ENCODE data around the gene PAPSS2. TPM values are rescaled to one million over a fixed set of nuclear protein-coding genes. Genes with fewer than 3 reads are reported as not detected.
"Not testable (repeated sequence)": the region's sequence is repeated elsewhere in the genome, so short reads cannot be mapped to it uniquely, and the experiment has no call there.

PAPSS2 gene
- total and polyA plus RNA-seq, 2 experiments from 2014 or later: 13.2 to 19.6 TPM

DNA sequence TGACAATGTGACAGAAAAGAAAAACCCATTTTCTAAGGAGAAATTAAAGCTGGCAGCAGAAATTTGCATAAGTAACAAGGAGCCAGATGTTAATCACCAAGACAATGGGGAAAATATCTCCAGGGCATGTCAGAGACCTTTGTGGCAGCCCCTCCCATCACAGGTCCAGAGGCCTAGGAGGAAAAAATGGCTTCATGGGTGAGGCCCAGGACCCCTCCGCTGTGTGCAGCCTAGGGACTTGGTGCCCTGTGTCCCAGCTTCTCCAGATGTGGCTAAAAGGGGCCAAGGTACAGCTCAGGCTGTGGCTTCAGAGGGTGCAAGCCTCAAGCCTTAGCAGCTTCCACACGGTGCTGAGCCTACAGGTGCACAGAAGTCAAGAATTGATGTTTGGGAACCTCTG lies 48.3 kb upstream of the PAPSS2 start:
- not testable (repeated sequence) for H3K4me2 ChIP-seq; H3K79me2 ChIP-seq (replicated peaks; ENCODE audit: insufficient read depth); DNase-seq (ENCODE audit: low spot score); H3K27me3 ChIP-seq (ENCODE audit: insufficient read depth); H3K4me3 Mint-ChIP-seq; H3K27ac ChIP-seq (ENCODE audit: low read depth); ATAC-seq; H3K27ac Mint-ChIP-seq; H2AFZ ChIP-seq; H3K4me3 ChIP-seq; H4K20me1 ChIP-seq (replicated peaks; ENCODE audit: insufficient read depth); H3F3A ChIP-seq (replicated peaks; ENCODE audit: low read depth)
- Mint-ChIP-seq H3K4me1 (peaks cover 22% of the 10 kb centered on the region), H3K27me3 (ENCODE audit: insufficient read depth, low read depth, poor library complexity) (peaks cover 10% of the 10 kb centered on the region), H3K36me3 (ENCODE audit: low read depth) (peaks cover 28% of the 10 kb centered on the region), H3K9me3 (peaks cover 31% of the 10 kb centered on the region)
- Histone ChIP-seq H3K9me2 (ENCODE audit: insufficient read depth) (peaks cover 24% of the 10 kb centered on the region), H3K36me3 (ENCODE audit: insufficient read depth) (peaks cover 17% of the 10 kb centered on the region; the same call in 1 of the 2 replicates), H3K4me1 (ENCODE audit: insufficient read depth) (peaks cover 25% of the 10 kb centered on the region)

GRCh38 chr10:87612115-87612514 lies 47.6 kb upstream of the PAPSS2 start:
- Histone ChIP-seq H4K20me1 (replicated peaks; ENCODE audit: insufficient read depth) (no peaks in the 10 kb centered on the region), H3K4me2 (no peak overlapping the region), H3K27me3 (ENCODE audit: insufficient read depth) (no peaks in the 10 kb centered on the region), H3K4me1 (ENCODE audit: insufficient read depth) (peaks cover 25% of the 10 kb centered on the region), H2AFZ (no peak overlapping the region), H3F3A (replicated peaks; ENCODE audit: low read depth) (no peaks in the 10 kb centered on the region; the same call in 1 of the 2 replicates), H3K9me2 (ENCODE audit: insufficient read depth) (peaks cover 23% of the 10 kb centered on the region), H3K27ac (ENCODE audit: low read depth) (no peak overlapping the region), H3K36me3 (ENCODE audit: insufficient read depth) (peaks cover 17% of the 10 kb centered on the region; the same call in 1 of the 2 replicates), H3K4me3 (no peak overlapping the region), H3K79me2 (replicated peaks; ENCODE audit: insufficient read depth) (no peaks in the 10 kb centered on the region)
- Mint-ChIP-seq H3K36me3 (ENCODE audit: low read depth) (peaks cover 28% of the 10 kb centered on the region), H3K27ac (no peak overlapping the region), H3K27me3 (ENCODE audit: insufficient read depth, low read depth, poor library complexity) (peaks cover 9% of the 10 kb centered on the region), H3K4me1 (peaks cover 21% of the 10 kb centered on the region), H3K4me3 (no peak overlapping the region), H3K9me3 (peaks cover 31% of the 10 kb centered on the region)
- ATAC-seq: no peak
- TF ChIP-seq, protein P1, sequence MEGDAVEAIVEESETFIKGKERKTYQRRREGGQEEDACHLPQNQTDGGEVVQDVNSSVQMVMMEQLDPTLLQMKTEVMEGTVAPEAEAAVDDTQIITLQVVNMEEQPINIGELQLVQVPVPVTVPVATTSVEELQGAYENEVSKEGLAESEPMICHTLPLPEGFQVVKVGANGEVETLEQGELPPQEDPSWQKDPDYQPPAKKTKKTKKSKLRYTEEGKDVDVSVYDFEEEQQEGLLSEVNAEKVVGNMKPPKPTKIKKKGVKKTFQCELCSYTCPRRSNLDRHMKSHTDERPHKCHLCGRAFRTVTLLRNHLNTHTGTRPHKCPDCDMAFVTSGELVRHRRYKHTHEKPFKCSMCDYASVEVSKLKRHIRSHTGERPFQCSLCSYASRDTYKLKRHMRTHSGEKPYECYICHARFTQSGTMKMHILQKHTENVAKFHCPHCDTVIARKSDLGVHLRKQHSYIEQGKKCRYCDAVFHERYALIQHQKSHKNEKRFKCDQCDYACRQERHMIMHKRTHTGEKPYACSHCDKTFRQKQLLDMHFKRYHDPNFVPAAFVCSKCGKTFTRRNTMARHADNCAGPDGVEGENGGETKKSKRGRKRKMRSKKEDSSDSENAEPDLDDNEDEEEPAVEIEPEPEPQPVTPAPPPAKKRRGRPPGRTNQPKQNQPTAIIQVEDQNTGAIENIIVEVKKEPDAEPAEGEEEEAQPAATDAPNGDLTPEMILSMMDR (conservative IDR thresholded peaks at IDR 0.05; ENCODE audit: low read depth in 2 of 2): no peak
- TF ChIP-seq REST (IDR thresholded peaks at IDR 0.05; ENCODE audit: unreplicated experiment): no peak
- no peak for DNase-seq (ENCODE audit: low spot score)

GRCh38 chr10:87613751-87614150 lies 45.9 kb upstream of the PAPSS2 start:
- Histone ChIP-seq H3K27ac (ENCODE audit: low read depth) (no peak overlapping the region), H3K79me2 (replicated peaks; ENCODE audit: insufficient read depth) (no peaks in the 10 kb centered on the region), H3K4me3 (no peak overlapping the region), H2AFZ (no peak overlapping the region), H3F3A (replicated peaks; ENCODE audit: low read depth) (no peaks in the 10 kb centered on the region; the same call in 1 of the 2 replicates), H3K27me3 (ENCODE audit: insufficient read depth) (no peaks in the 10 kb centered on the region), H4K20me1 (replicated peaks; ENCODE audit: insufficient read depth) (no peaks in the 10 kb centered on the region), H3K36me3 (ENCODE audit: insufficient read depth) (peaks cover 17% of the 10 kb centered on the region; the same call in 1 of the 2 replicates), H3K4me1 (ENCODE audit: insufficient read depth) (peaks cover 11% of the 10 kb centered on the region), H3K4me2 (no peak overlapping the region), H3K9me2 (ENCODE audit: insufficient read depth) (peaks cover 20% of the 10 kb centered on the region; the same call in 1 of the 2 replicates)
- Mint-ChIP-seq H3K4me3 (no peak overlapping the region), H3K4me1 (peaks cover 9% of the 10 kb centered on the region), H3K9me3 (peaks cover 31% of the 10 kb centered on the region), H3K27me3 (ENCODE audit: insufficient read depth, low read depth, poor library complexity) (peaks cover 9% of the 10 kb centered on the region), H3K36me3 (ENCODE audit: low read depth) (peaks cover 24% of the 10 kb centered on the region), H3K27ac (no peak overlapping the region)
- DNase-seq (ENCODE audit: low spot score): no peak
- ATAC-seq: no peak
- TF ChIP-seq, protein P2, sequence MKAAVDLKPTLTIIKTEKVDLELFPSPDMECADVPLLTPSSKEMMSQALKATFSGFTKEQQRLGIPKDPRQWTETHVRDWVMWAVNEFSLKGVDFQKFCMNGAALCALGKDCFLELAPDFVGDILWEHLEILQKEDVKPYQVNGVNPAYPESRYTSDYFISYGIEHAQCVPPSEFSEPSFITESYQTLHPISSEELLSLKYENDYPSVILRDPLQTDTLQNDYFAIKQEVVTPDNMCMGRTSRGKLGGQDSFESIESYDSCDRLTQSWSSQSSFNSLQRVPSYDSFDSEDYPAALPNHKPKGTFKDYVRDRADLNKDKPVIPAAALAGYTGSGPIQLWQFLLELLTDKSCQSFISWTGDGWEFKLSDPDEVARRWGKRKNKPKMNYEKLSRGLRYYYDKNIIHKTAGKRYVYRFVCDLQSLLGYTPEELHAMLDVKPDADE (IDR thresholded peaks at IDR 0.05): no peak
- TF ChIP-seq EZH2 (IDR thresholded peaks at IDR 0.05; ENCODE audit: low read depth, unreplicated experiment): no peak
- no peak for TF ChIP-seq NANOG (IDR thresholded peaks at IDR 0.05; ENCODE audit: borderline replicate concordance)
- TF ChIP-seq REST (IDR thresholded peaks at IDR 0.05; ENCODE audit: unreplicated experiment): no peak
- TF ChIP-seq EZH2phosphoT487 (IDR thresholded peaks at IDR 0.05; ENCODE audit: unreplicated experiment): no peak
- no peak for TF ChIP-seq JUNB (IDR thresholded peaks at IDR 0.05; ENCODE audit: unreplicated experiment)
- TF ChIP-seq POLR2AphosphoS5 (IDR thresholded peaks at IDR 0.05; ENCODE audit: low read depth): no peak

Data from GM23338 (cell line).